B cell (primary cell): ENCODE measurements around the gene RALB. TPM values are rescaled to one million over a fixed set of nuclear protein-coding genes. Genes with fewer than 3 reads are reported as not detected.

Source experiments
- ATAC-seq: fragments of 200-7000 bp; cut with Tn5 transposase; one replicate; pipeline ENCODE4 v1.10.0; 2021; ENCODE audit warnings: low read depth, mild to moderate bottlenecking, moderate number of reproducible peaks, moderate library complexity
- CTCF ChIA-PET: fragments of 350-600 bp; sonication (Branson Sonifier 250); formaldehyde crosslinking; loops from one replicate; lab custom pipeline; 2021; ENCODE audit warnings: antibody characterized with exemption, inconsistent platforms; lab: Charles Lee
- POLR2A ChIA-PET: fragments of 350-600 bp; sonication (Branson Sonifier 250); formaldehyde crosslinking; loops from one replicate; lab custom pipeline; 2021; ENCODE audit warnings: antibody characterized with exemption; lab: Charles Lee
- DNase-seq: peaks from one replicate; pipeline ENCODE4 v3.0.0; 2013
- H2AFZ ChIP-seq: 2 replicates; pipeline ENCODE4 v1.6.1; 2012; ENCODE audit warnings: mild to moderate bottlenecking, low read depth, low read length; ENCODE audit not compliant: insufficient read depth, poor library complexity, severe bottlenecking
- H3K27ac ChIP-seq, 2 donors: 1 replicate in 1 of 2; 2 replicates in 1 of 2; pipeline ENCODE4 v1.5.1; 2012 to 2013; ENCODE audit warnings: low read length in 2 of 2, mild to moderate bottlenecking in 2 of 2, moderate library complexity in 1 of 2
- H3K27me3 ChIP-seq, 4 experiments: fragments of 200-600 bp in 1 of 4; sonication (generic) in 1 of 4; replicated peaks in 1 of 4; 1 replicate in 2 of 4; 2 replicates in 2 of 4; pipeline versions ENCODE4 v1.6.1 to v1.7.0; 2013 to 2016; ENCODE audit warnings: low read length in 3 of 4, mild to moderate bottlenecking in 2 of 4, mixed read lengths in 1 of 4, moderate library complexity in 1 of 4; ENCODE audit not compliant: insufficient read depth in 4 of 4, control insufficient read depth in 3 of 4; ENCODE audit errors: control extremely low read depth in 1 of 4
- H3K36me3 ChIP-seq, 2 experiments: replicated peaks in 1 of 2; 1 replicate in 1 of 2; 2 replicates in 1 of 2; pipeline versions ENCODE4 v1.6.1 to v1.7.1; 2013; ENCODE audit warnings: low read length in 1 of 2; ENCODE audit not compliant: insufficient read depth in 2 of 2, control insufficient read depth in 1 of 2; ENCODE audit errors: control extremely low read depth in 1 of 2, extremely low read depth in 1 of 2
- H3K4me1 ChIP-seq, 2 donors: fragments of 200-600 bp in 1 of 2; sonication (generic) in 1 of 2; 1 replicate in 1 of 2; 2 replicates in 1 of 2; pipeline versions ENCODE4 v1.5.1 to v1.6.1; 2013 to 2017; ENCODE audit warnings: low read length in 2 of 2; ENCODE audit not compliant: control insufficient read depth in 2 of 2, insufficient read depth in 2 of 2
- H3K4me2 ChIP-seq: replicated peaks from 2 replicates; pipeline ENCODE3; 2012; ENCODE audit warnings: mild to moderate bottlenecking, low read depth, low read length; ENCODE audit not compliant: poor library complexity, severe bottlenecking
- H3K4me3 ChIP-seq, 5 experiments: fragments of 200-600 bp in 1 of 5; sonication (generic) in 1 of 5; 1 replicate in 3 of 5; 2 replicates in 2 of 5; pipeline versions ENCODE4 v1.5.1 to v1.7.0; 2011 to 2016; ENCODE audit warnings: low read length in 4 of 5, mild to moderate bottlenecking in 4 of 5, low read depth in 2 of 5, control low read depth in 1 of 5, moderate library complexity in 1 of 5; ENCODE audit not compliant: insufficient read depth in 1 of 5; ENCODE audit errors: control extremely low read depth in 1 of 5, extremely low read depth in 1 of 5
- H3K79me2 ChIP-seq: fragments of 200-600 bp; sonication (generic); one replicate; pipeline ENCODE4 v1.6.0; 2016; ENCODE audit warnings: low read length; ENCODE audit not compliant: control insufficient read depth, insufficient read depth
- H3K9ac ChIP-seq: fragments of 200-600 bp; sonication (generic); 2 replicates; pipeline ENCODE4 v1.6.1; 2017; ENCODE audit warnings: mild to moderate bottlenecking, low read length, moderate library complexity
- H3K9me3 ChIP-seq, 3 donors: one replicate each; pipeline versions ENCODE4 v1.6.1 to v1.7.1; 2013; ENCODE audit warnings: low read length in 2 of 3; ENCODE audit not compliant: control insufficient read depth in 2 of 3, insufficient read depth in 1 of 3; ENCODE audit errors: control extremely low read depth in 1 of 3
- H4K20me1 ChIP-seq: 2 replicates; pipeline ENCODE4 v1.6.0; 2012; ENCODE audit warnings: mild to moderate bottlenecking, low read length; ENCODE audit not compliant: insufficient read depth, control insufficient read depth, poor library complexity, severe bottlenecking
- H3K27ac Mint-ChIP-seq: one replicate; pipeline ENCODE4 v1.8.0; 2021; ENCODE audit warnings: mixed read lengths
- H3K27me3 Mint-ChIP-seq: one replicate; pipeline ENCODE4 v1.8.0; 2021; ENCODE audit warnings: mixed read lengths
- H3K4me1 Mint-ChIP-seq: one replicate; pipeline ENCODE4 v1.8.0; 2021; ENCODE audit warnings: mixed read lengths
- H3K4me3 Mint-ChIP-seq: one replicate; pipeline ENCODE4 v1.8.0; 2021; ENCODE audit warnings: mixed read lengths
- H3K9me3 Mint-ChIP-seq: one replicate; pipeline ENCODE4 v1.8.0; 2022; ENCODE audit warnings: mixed read lengths; ENCODE audit not compliant: insufficient read depth
- EZH2 ChIP-seq: IDR thresholded peaks from 2 replicates; pipeline ENCODE4 v1.6.1; 2012; ENCODE audit warnings: borderline replicate concordance, low read depth, mild to moderate bottlenecking, moderate library complexity, low read length; ENCODE audit not compliant: insufficient read depth, poor library complexity, severe bottlenecking
- WGBS: methylation state at CpG from one replicate; pipeline ENCODE4 v1.1.5; 2013; ENCODE audit warnings: missing lambda C conversion rate; ENCODE audit not compliant: insufficient coverage; 5-methylcytosine and 5-hydroxymethylcytosine counted together
- intact Hi-C: fragments of 100-400 bp; cut with micrococcal nuclease; formaldehyde crosslinking; loops from one replicate; pipeline ENCODE4 v1.10.0; 2022
- polyA plus RNA-seq: library from polyadenylated mRNA; depleted of rRNA; stranded (reverse); fragments of >200 nt; gene quantifications from 2 replicates; pipeline ENCODE4 v1.2.3, GENCODE V29; 2012
- small RNA-seq: library from RNA; depleted of rRNA; stranded (forward); fragments of <200 nt; gene quantifications from one replicate; pipeline ENCODE3, GENCODE V24; 2012; ENCODE audit warnings: low replicate concordance, low read depth; ENCODE audit not compliant: insufficient read length
- total RNA-seq, 2 donors: library from RNA; stranded (reverse); fragments of 120-200 nt in 1 of 2; gene quantifications; 1 replicate in 1 of 2; 2 replicates in 1 of 2; pipeline versions ENCODE4 v1.2.3 to v1.2.4, GENCODE V29; 2013 to 2022
- TF ChIP-seq, protein P1 (sequence below): fragments of 200-600 bp; IDR thresholded peaks from one replicate; pipeline ENCODE4 v1.8.0; 2022; ENCODE audit warnings: antibody characterized with exemption, mild to moderate bottlenecking

Gene RALB
- total and polyA plus RNA-seq, 2 donors (not counting 1 experiment from before 2014, with no cell fraction given) = 19.3 to 35.9 TPM

- Histone ChIP-seq H3K9ac (peak overlapping the region; percentile 25), H3K4me2 (peak overlapping the region; percentile 89), H4K20me1 (no peaks in the 10 kb centered on the region), H3K4me3 (peak overlapping the region in 3 of 5 experiments; percentile 8 to 30 (median 12)), H3K36me3 (no peaks in the 10 kb centered on the region), H3K9me3 (peaks cover 0 to 11% (median 0%) of the 10 kb centered on the region in 3 donors), H3K27me3 (peaks cover 0 to 72% (median 30%) of the 10 kb centered on the region in 4 experiments), H3K27ac (no peak overlapping the region), H3K79me2 (no peaks in the 10 kb centered on the region), H2AFZ (peak overlapping the region; percentile 50), H3K4me1 (peaks cover 26 to 34% of the 10 kb centered on the region in 2 donors)
- TF ChIP-seq EZH2 = peak; percentile 15
- TF ChIP-seq, protein P1, sequence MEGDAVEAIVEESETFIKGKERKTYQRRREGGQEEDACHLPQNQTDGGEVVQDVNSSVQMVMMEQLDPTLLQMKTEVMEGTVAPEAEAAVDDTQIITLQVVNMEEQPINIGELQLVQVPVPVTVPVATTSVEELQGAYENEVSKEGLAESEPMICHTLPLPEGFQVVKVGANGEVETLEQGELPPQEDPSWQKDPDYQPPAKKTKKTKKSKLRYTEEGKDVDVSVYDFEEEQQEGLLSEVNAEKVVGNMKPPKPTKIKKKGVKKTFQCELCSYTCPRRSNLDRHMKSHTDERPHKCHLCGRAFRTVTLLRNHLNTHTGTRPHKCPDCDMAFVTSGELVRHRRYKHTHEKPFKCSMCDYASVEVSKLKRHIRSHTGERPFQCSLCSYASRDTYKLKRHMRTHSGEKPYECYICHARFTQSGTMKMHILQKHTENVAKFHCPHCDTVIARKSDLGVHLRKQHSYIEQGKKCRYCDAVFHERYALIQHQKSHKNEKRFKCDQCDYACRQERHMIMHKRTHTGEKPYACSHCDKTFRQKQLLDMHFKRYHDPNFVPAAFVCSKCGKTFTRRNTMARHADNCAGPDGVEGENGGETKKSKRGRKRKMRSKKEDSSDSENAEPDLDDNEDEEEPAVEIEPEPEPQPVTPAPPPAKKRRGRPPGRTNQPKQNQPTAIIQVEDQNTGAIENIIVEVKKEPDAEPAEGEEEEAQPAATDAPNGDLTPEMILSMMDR = peak; percentile 42
- DNase-seq (peak; percentile 68), ATAC-seq (no peak)
- WGBS = 6% methylated on average over 40 of the region's 43 CpGs
- no peaks in the 10 kb centered on the region for H3K9me3 Mint-ChIP-seq
- peak overlapping the region; percentile 50 for H3K4me3 Mint-ChIP-seq
- peaks cover 47% of the 10 kb centered on the region for H3K27me3 Mint-ChIP-seq
- H3K4me1 Mint-ChIP-seq = peaks cover 26% of the 10 kb centered on the region
- intact Hi-C loops = no loop called here
- ChIA-PET CTCF (interaction anchor here (0.6 to 1.5 kb wide), 6 partner anchors 12 to 337 kb away, joined by 3 to 10 read pairs (median 4); no protein-coding TSS in a partner anchor), POLR2A (no interaction called here)
- H3K27ac Mint-ChIP-seq = no peak overlapping the region
These were observed 90.9 kb downstream of the RALB start for GRCh38 chr2:120343433-120344105.

Small RNA genes lying within 50 kb of the gene (small RNA-seq; reads per million reads assigned to genes)
- gene MTND4LP14 = not detected

Other genes starting within 250 kb of the RALB start
- gene EPB41L5, start 239.8 kb upstream of the RALB start, total RNA-seq = 14.0 and 15.0 TPM in 2 replicates
- gene EPB41L5, start 239.8 kb upstream of the RALB start, polyA plus RNA-seq = 3.9 and 6.1 TPM in 2 replicates
- 29.6 TPM in 2 replicates for gene TMEM185B, start 29.5 kb upstream of the RALB start, total RNA-seq
- 36.4 and 38.7 TPM in 2 replicates for gene TMEM185B, start 29.5 kb upstream of the RALB start, polyA plus RNA-seq
- gene INHBB, start 93.3 kb downstream of the RALB start, total RNA-seq = not detected in 2 replicates
- 0.03 and 0.04 TPM in 2 replicates for gene INHBB, start 93.3 kb downstream of the RALB start, polyA plus RNA-seq